ENCODE data around the gene NBPF1. TPM values are rescaled to one million over a fixed set of nuclear protein-coding genes. Genes with fewer than 3 reads are reported as not detected.
"Not testable (repeated sequence)": the region's sequence is repeated elsewhere in the genome, so short reads cannot be mapped to it uniquely, and the experiment has no call there.

Gene NBPF1
- 59.5 TPM for polyA plus RNA-seq
- long read RNA-seq, donor 1, transcript NBPF1-207 (1 exons, 3,447 nt): major isoform, 6 of 9 reads
- long read RNA-seq, donor 1, partial matches to known transcripts: 0 of 9 reads
- long read RNA-seq, donor 1, other reads (novel, unspliced or antisense): 0 of 9 reads
- long read RNA-seq, donor 2, transcript NBPF1-205 (3 exons, 2,755 nt): minor isoform, 9 of 40 reads
- long read RNA-seq, donor 2, transcript NBPF1-207 (1 exons, 3,447 nt): major isoform, 10 of 40 reads
- long read RNA-seq, donor 2, partial matches to known transcripts: 21 of 40 reads
- long read RNA-seq, donor 2, other reads (novel, unspliced or antisense): 0 of 40 reads
- long read RNA-seq, donor 3: 0 reads
- long read RNA-seq, donor 4: 0 reads
- long read RNA-seq, donor 5, partial matches to known transcripts: 0 of 7 reads
- long read RNA-seq, donor 5, other reads (novel, unspliced or antisense): 0 of 7 reads
- long read RNA-seq, donor 6, transcript NBPF1-207 (1 exons, 3,447 nt): major isoform, 17 of 32 reads
- long read RNA-seq, donor 6, partial matches to known transcripts: 6 of 32 reads
- long read RNA-seq, donor 6, other reads (novel, unspliced or antisense): 7 of 32 reads
- long read RNA-seq, donor 7, transcript NBPF1-207 (1 exons, 3,447 nt): major isoform, 8 of 18 reads
- long read RNA-seq, donor 7, partial matches to known transcripts: 8 of 18 reads
- long read RNA-seq, donor 7, other reads (novel, unspliced or antisense): 0 of 18 reads
- long read RNA-seq, donor 8, transcript NBPF1-207 (1 exons, 3,447 nt): major isoform, 21 of 38 reads
- long read RNA-seq, donor 8, partial matches to known transcripts: 8 of 38 reads
- long read RNA-seq, donor 8, other reads (novel, unspliced or antisense): 6 of 38 reads
- long read RNA-seq, donor 9, transcript NBPF1-207 (1 exons, 3,447 nt): major isoform, 8 of 17 reads
- long read RNA-seq, donor 9, partial matches to known transcripts: 7 of 17 reads
- long read RNA-seq, donor 9, other reads (novel, unspliced or antisense): 0 of 17 reads
- long read RNA-seq, donor 10, transcript NBPF1-207 (1 exons, 3,447 nt): major isoform, 9 of 26 reads
- long read RNA-seq, donor 10, partial matches to known transcripts: 13 of 26 reads
- long read RNA-seq, donor 10, other reads (novel, unspliced or antisense): 0 of 26 reads
- long read RNA-seq, donor 11, transcript NBPF1-207 (1 exons, 3,447 nt): major isoform, 7 of 21 reads
- long read RNA-seq, donor 11, partial matches to known transcripts: 10 of 21 reads
- long read RNA-seq, donor 11, other reads (novel, unspliced or antisense): 0 of 21 reads

DNA sequence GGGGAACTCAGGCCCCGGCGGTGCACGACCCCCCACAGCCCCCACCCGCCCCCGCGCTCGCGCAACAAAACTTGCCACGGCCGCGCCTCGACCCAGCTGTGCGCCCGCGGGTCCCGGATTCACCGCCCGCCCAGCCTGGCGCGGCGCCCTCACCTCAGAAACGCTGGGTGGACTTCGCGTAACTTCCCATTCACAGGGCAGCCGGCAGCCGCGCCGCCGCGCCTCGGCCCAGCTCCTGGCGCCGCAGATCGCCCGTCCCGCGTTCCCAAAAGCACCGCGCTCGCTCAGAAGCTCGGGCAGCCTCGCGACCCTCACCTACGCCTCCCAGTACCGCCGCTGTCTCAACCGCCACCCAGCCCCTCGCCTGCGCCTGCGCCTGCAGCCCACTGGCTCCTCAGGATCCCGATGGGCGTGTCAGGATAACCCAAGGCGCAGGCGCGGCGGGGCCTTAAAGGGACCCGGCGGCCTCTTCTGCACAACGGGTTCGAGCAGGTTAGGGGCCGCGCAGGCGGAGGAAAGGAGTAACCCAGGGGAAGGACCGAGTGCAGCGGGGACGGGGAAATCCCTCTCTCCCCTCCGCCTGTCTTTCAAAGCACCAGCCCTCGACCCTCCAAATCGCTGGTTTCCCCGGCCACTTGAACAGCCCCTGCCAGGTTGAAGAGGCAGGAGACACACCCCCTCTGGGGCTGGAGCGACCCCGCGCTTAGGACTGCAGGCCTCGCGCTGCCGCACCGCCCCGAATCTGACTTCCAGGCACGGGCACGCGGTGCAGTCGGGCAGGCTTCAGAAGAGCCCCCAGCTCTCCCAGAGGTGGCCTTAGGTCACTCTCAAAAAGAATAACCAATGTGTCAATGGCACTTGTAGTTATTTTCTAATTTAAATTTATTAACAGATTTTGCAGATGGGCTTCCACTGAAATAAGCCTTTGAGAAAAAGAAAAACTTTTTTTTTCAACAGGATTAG, at the start of gene NBPF1:
TSS of gene NBPF1 (minus strand) at position 380 of the 963 bp plus-strand sequence.
- peak within 1 kb of the TSS; percentile 65 for H3K4me3 ChIP-seq (ENCODE audit: low read length)
- DNase-seq: peak; percentile 98 to 100
- H3K36me3 ChIP-seq (ENCODE audit: control insufficient read depth, insufficient read depth, low read length): peaks cover 8% of the 10 kb centered on the region
- 0% methylated on average over 10 of the region's 82 CpGs for WGBS (ENCODE audit: insufficient coverage, low lambda C conversion rate)
- H3K27ac ChIP-seq (ENCODE audit: low read length): peak within 1 kb of the TSS; percentile 59
- H3K4me1 ChIP-seq (ENCODE audit: control insufficient read depth, insufficient read depth, low read length): peaks cover 10% of the 10 kb centered on the region
- H3K27me3 ChIP-seq (ENCODE audit: control insufficient read depth, insufficient read depth, low read length): no peaks in the 10 kb centered on the region
- no peaks in the 10 kb centered on the region for H3K9me3 ChIP-seq (ENCODE audit: control insufficient read depth, low read depth, low read length)

DNA sequence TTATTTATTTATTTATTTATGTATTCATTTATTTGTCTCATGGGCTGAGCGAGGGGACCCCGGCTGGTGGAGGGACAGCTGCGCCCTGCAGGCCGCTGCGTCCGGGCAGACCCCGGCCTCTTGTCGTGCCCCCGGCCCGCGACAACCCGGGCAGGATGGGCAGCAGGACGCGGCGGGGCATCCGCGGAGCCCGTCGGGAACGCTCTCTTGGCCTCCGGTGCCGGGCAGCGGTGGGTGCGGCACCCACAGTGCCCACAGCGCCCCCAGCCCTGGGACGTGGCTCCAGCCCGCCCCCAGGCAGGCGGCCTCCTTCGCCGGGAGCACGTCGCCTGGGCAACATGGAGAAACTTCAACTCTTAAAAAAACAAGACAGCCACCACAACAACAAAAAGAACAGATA, 44.9 kb upstream of the NBPF1 start:
- not testable (repeated sequence) for H3K36me3 ChIP-seq (ENCODE audit: control insufficient read depth, insufficient read depth, low read length)
- no CpG with 5 or more reads among the region's 32 CpGs for WGBS (ENCODE audit: insufficient coverage, low lambda C conversion rate)

DNA sequence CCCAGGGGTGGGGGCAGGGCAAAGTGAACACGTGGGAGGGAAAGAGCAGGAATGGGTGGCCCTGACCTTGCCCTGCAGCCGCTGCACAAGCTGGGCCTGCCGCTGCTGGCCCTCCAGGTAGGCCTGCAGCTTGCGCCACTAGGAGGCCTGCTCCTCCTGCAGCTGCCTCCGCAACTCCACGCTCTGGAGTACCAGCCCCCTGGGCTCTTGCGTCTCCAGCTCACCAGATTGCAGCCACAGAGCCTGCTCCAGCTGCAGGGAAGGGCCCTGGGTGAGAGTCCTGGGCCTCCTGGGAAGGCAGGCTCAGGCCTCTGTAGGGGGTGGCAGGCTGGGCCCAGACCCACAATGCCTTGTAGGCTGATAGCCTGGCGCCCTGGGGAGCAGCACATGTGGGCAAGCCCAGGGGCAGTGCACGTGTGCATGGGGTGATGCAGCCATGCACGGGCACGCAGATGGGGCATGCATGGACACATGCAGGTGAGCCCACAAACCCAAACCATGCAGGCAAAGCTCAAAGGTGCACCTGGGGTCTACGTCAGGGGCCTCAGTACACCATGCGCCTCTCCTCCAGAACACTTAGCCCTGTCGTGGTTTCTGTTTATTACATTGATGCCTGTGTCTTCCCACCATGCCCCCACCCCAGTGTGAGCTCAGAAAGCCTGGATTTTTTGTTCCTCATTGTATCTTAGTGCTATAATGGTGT, 43.8 kb upstream of the NBPF1 start:
- H3K27me3 ChIP-seq (ENCODE audit: control insufficient read depth, insufficient read depth, low read length); H3K4me1 ChIP-seq (ENCODE audit: control insufficient read depth, insufficient read depth, low read length); DNase-seq; H3K9me3 ChIP-seq (ENCODE audit: control insufficient read depth, low read depth, low read length); H3K36me3 ChIP-seq (ENCODE audit: control insufficient read depth, insufficient read depth, low read length); H3K4me3 ChIP-seq (ENCODE audit: low read length); H3K27ac ChIP-seq (ENCODE audit: low read length): not testable (repeated sequence)
- WGBS (ENCODE audit: insufficient coverage, low lambda C conversion rate): no CpG with 5 or more reads among the region's 14 CpGs

More for the DNA sequence above, 44.9 kb upstream of the NBPF1 start:
- DNase-seq; H3K9me3 ChIP-seq (ENCODE audit: control insufficient read depth, low read depth, low read length); H3K4me1 ChIP-seq (ENCODE audit: control insufficient read depth, insufficient read depth, low read length); H3K27me3 ChIP-seq (ENCODE audit: control insufficient read depth, insufficient read depth, low read length); H3K4me3 ChIP-seq (ENCODE audit: low read length); H3K27ac ChIP-seq (ENCODE audit: low read length): not testable (repeated sequence)

DNA sequence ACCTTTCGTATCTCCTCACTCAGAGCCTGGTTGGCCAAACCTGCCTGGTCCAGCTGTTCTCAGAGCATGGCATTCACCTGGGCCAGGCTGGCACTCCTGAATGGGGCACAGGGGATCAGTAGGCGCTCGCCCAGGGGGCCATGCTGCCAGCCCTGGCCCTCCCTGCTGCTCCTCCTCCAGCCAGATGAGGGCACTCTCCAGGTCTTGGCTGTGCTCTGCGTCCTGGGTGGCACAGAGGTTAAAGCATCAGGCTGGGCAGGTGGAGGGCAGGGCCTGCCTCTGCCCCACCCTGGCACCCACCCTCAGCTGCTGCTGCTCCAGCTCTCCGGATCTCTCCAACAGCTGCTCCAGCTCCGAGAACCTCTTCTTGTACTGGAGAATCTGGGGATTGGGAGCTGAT, 43.2 kb upstream of the NBPF1 start:
- not testable (repeated sequence) for H3K27me3 ChIP-seq (ENCODE audit: control insufficient read depth, insufficient read depth, low read length); H3K4me3 ChIP-seq (ENCODE audit: low read length); H3K9me3 ChIP-seq (ENCODE audit: control insufficient read depth, low read depth, low read length); H3K4me1 ChIP-seq (ENCODE audit: control insufficient read depth, insufficient read depth, low read length); DNase-seq; H3K36me3 ChIP-seq (ENCODE audit: control insufficient read depth, insufficient read depth, low read length); H3K27ac ChIP-seq (ENCODE audit: low read length)
- no CpG with 5 or more reads among the region's 6 CpGs for WGBS (ENCODE audit: insufficient coverage, low lambda C conversion rate)

DNA sequence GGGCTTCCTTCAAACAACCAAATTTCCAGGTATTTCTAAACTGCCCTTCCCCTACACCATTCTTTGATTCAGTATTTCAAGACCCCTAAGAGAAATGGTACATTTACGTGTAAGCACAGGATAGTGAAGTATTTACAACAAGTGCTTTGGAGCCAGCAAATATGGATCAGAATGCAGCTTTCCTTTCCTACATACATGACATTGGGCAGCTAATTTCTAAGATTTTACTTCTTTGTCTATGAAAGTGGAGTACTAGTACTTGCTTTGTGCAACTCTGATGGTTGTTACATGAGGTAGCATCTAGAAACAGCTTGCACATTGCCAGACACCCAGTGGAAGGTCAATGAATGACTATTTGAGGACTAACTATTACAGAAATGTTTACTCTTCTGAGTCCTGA, 38.2 kb upstream of the NBPF1 start:
- not testable (repeated sequence) for DNase-seq; H3K4me3 ChIP-seq (ENCODE audit: low read length)
- no CpG with 5 or more reads among the region's 1 CpG for WGBS (ENCODE audit: insufficient coverage, low lambda C conversion rate)

DNA sequence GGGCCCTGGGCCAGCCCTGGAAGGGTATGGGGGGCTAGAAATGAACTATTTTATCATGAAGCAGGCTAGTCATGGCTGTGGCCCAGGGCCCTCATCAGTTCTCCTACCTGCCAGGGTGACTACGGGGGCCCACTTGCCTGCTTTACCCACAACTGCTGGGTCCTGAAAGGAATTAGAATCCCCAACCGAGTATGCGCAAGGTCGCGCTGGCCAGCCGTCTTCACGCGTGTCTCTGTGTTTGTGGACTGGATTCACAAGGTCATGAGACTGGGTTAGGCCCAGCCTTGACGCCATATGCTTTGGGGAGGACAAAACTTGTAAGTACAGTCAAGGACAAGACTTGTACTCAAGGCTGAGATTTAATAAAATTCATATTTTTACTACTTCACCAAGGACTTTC, 36.6 kb upstream of the NBPF1 start:
- not testable (repeated sequence) for H3K4me1 ChIP-seq (ENCODE audit: control insufficient read depth, insufficient read depth, low read length); DNase-seq
- no CpG with 5 or more reads among the region's 9 CpGs for WGBS (ENCODE audit: insufficient coverage, low lambda C conversion rate)

More for the DNA sequence above, 38.2 kb upstream of the NBPF1 start:
- not testable (repeated sequence) for H3K36me3 ChIP-seq (ENCODE audit: control insufficient read depth, insufficient read depth, low read length); H3K4me1 ChIP-seq (ENCODE audit: control insufficient read depth, insufficient read depth, low read length); H3K27ac ChIP-seq (ENCODE audit: low read length); H3K9me3 ChIP-seq (ENCODE audit: control insufficient read depth, low read depth, low read length); H3K27me3 ChIP-seq (ENCODE audit: control insufficient read depth, insufficient read depth, low read length)

GRCh38 chr1:16649390-16649789, 36.0 kb upstream of the NBPF1 start:
- not testable (repeated sequence) for H3K4me1 ChIP-seq (ENCODE audit: control insufficient read depth, insufficient read depth, low read length); H3K36me3 ChIP-seq (ENCODE audit: control insufficient read depth, insufficient read depth, low read length); DNase-seq; H3K27ac ChIP-seq (ENCODE audit: low read length); H3K9me3 ChIP-seq (ENCODE audit: control insufficient read depth, low read depth, low read length); H3K27me3 ChIP-seq (ENCODE audit: control insufficient read depth, insufficient read depth, low read length); H3K4me3 ChIP-seq (ENCODE audit: low read length)
- WGBS (ENCODE audit: insufficient coverage, low lambda C conversion rate): no CpG with 5 or more reads among the region's 6 CpGs

More for the DNA sequence above, 36.6 kb upstream of the NBPF1 start:
- H3K27ac ChIP-seq (ENCODE audit: low read length); H3K4me3 ChIP-seq (ENCODE audit: low read length); H3K27me3 ChIP-seq (ENCODE audit: control insufficient read depth, insufficient read depth, low read length); H3K36me3 ChIP-seq (ENCODE audit: control insufficient read depth, insufficient read depth, low read length); H3K9me3 ChIP-seq (ENCODE audit: control insufficient read depth, low read depth, low read length): not testable (repeated sequence)

- H3K27me3 ChIP-seq (ENCODE audit: control insufficient read depth, insufficient read depth, low read length); DNase-seq; H3K9me3 ChIP-seq (ENCODE audit: control insufficient read depth, low read depth, low read length); H3K36me3 ChIP-seq (ENCODE audit: control insufficient read depth, insufficient read depth, low read length); H3K4me3 ChIP-seq (ENCODE audit: low read length); H3K27ac ChIP-seq (ENCODE audit: low read length): not testable (repeated sequence)
- peaks cover 11% of the 10 kb centered on the region for H3K4me1 ChIP-seq (ENCODE audit: control insufficient read depth, insufficient read depth, low read length)
- no CpG with 5 or more reads among the region's 8 CpGs for WGBS (ENCODE audit: insufficient coverage, low lambda C conversion rate)
Measured at GRCh38 chr1:16648756-16649155, 35.4 kb upstream of the NBPF1 start.

DNA sequence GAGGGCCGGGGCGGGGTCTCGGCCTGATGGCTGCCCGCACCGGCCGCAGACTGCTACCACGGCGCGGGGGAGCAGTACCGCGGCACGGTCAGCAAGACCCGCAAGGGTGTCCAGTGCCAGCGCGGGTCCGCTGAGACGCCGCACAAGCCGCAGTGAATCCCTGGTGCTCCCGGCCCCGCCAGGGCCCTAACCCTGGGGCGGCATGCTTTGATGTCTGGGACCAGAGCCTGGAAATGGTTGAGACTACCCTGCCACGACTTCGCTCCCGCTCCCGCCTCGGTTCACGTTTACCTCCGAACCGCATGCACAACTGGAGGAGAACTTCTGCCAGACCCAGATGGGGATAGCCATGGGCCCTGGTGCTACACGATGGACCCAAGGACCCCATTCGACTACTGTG, 34.9 kb upstream of the NBPF1 start:
- not testable (repeated sequence) for H3K9me3 ChIP-seq (ENCODE audit: control insufficient read depth, low read depth, low read length); DNase-seq; H3K36me3 ChIP-seq (ENCODE audit: control insufficient read depth, insufficient read depth, low read length); H3K27me3 ChIP-seq (ENCODE audit: control insufficient read depth, insufficient read depth, low read length); H3K27ac ChIP-seq (ENCODE audit: low read length)
- WGBS (ENCODE audit: insufficient coverage, low lambda C conversion rate): no CpG with 5 or more reads among the region's 32 CpGs
- peaks cover 16% of the 10 kb centered on the region for H3K4me1 ChIP-seq (ENCODE audit: control insufficient read depth, insufficient read depth, low read length)
- H3K4me3 ChIP-seq (ENCODE audit: low read length): peak overlapping the region; percentile 6
